Measurements from ENCODE around the gene RAD9B. TPM values are rescaled to one million over a fixed set of nuclear protein-coding genes. Genes with fewer than 3 reads are reported as not detected.

The RAD9B gene
- total and polyA plus RNA-seq, 2 of the 13 experiments (the other 11 are each of a cell fraction or from before 2014, with no cell fraction given) = 0.05 to 0.38 TPM

DNA sequence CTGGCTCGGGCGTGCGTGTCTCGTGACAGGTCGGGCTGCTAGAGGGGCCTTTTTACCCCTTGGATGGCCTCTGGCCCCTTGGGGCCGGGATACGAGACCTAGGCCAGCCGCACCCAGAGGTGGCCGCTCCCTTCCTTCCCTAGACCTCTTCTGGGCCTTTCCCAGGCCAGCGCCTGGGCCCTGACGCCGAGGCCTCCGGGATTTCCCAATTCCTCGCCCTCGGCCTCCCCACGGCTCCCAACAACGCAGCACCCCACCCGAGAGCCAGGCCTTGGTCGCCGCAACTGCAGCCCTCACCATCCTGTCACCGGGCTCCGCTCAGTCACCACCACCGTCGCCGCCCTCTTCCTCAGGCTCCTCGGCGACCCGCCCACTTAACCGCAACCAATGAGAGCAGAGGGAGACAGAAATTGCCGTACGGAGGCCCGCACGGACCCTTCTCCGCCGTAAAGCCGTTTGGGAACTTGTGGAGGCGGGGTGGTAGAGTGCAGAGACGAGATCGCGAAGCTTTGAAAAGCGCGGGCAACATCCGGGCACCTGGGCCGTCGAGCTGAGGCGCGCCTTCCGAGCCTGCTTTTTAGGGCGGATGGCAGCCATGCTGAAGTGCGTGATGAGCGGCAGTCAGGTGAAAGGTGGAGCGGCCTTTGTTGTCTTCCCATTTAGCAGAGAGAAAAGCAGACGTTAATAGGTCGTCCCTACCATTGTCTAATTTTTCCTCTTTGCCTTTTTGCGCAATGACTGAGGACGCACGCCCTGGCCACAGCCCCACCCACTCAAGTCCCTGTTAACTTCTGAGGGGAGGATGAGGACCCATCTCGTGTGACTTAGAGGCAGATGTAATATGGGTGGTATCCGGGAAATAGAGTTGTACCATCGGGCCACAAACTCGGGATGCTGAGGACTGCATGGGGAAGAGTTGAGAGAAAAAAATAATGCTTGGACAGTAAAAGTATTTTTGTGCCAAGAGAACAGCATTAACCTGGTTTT, at the start of gene RAD9B, which contains the start of gene VPS29 (continued):
- TF ChIP-seq, protein P1, sequence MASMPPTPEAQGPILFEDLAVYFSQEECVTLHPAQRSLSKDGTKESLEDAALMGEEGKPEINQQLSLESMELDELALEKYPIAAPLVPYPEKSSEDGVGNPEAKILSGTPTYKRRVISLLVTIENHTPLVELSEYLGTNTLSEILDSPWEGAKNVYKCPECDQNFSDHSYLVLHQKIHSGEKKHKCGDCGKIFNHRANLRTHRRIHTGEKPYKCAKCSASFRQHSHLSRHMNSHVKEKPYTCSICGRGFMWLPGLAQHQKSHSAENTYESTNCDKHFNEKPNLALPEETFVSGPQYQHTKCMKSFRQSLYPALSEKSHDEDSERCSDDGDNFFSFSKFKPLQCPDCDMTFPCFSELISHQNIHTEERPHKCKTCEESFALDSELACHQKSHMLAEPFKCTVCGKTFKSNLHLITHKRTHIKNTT (CRISPR knock-in tag; IDR thresholded peaks at IDR 0.05) = no peak
- TF ChIP-seq NCOR1 (IDR thresholded peaks at IDR 0.05; ENCODE audit: borderline replicate concordance, low read length) (no peak), XRCC5 (optimal IDR thresholded peaks at IDR 0.05; ENCODE audit: low read length) (peak; percentile 73), TSC22D2 (CRISPR knock-in tag; IDR thresholded peaks at IDR 0.05; ENCODE audit: borderline replicate concordance) (no peak), GATA4 (IDR thresholded peaks at IDR 0.05; ENCODE audit: borderline replicate concordance, low read depth) (no peak), REPIN1 (CRISPR knock-in tag; IDR thresholded peaks at IDR 0.05; ENCODE audit: borderline replicate concordance, low read depth) (peak; percentile 98), ZNF468 (CRISPR knock-in tag; IDR thresholded peaks at IDR 0.05) (peak; percentile 61; the same call in 1 of the 2 replicates), FOXM1 (CRISPR knock-in tag; IDR thresholded peaks at IDR 0.05) (no peak), NBN (conservative IDR thresholded peaks at IDR 0.05) (no peak), ARHGAP35 (CRISPR knock-in tag; IDR thresholded peaks at IDR 0.05; ENCODE audit: borderline replicate concordance) (peak; percentile 86; the same call in 1 of the 2 replicates), JUNB (CRISPR knock-in tag; IDR thresholded peaks at IDR 0.05; ENCODE audit: borderline replicate concordance) (peak; percentile 88), HOXA3 (CRISPR knock-in tag; IDR thresholded peaks at IDR 0.05) (peak; percentile 97), U2AF2 (IDR thresholded peaks at IDR 0.05; ENCODE audit: low read depth, low read length) (no peak), ZNF232 (CRISPR knock-in tag; IDR thresholded peaks at IDR 0.05; ENCODE audit: borderline replicate concordance) (peak; percentile 90)
- TF ChIP-seq, protein P2, sequence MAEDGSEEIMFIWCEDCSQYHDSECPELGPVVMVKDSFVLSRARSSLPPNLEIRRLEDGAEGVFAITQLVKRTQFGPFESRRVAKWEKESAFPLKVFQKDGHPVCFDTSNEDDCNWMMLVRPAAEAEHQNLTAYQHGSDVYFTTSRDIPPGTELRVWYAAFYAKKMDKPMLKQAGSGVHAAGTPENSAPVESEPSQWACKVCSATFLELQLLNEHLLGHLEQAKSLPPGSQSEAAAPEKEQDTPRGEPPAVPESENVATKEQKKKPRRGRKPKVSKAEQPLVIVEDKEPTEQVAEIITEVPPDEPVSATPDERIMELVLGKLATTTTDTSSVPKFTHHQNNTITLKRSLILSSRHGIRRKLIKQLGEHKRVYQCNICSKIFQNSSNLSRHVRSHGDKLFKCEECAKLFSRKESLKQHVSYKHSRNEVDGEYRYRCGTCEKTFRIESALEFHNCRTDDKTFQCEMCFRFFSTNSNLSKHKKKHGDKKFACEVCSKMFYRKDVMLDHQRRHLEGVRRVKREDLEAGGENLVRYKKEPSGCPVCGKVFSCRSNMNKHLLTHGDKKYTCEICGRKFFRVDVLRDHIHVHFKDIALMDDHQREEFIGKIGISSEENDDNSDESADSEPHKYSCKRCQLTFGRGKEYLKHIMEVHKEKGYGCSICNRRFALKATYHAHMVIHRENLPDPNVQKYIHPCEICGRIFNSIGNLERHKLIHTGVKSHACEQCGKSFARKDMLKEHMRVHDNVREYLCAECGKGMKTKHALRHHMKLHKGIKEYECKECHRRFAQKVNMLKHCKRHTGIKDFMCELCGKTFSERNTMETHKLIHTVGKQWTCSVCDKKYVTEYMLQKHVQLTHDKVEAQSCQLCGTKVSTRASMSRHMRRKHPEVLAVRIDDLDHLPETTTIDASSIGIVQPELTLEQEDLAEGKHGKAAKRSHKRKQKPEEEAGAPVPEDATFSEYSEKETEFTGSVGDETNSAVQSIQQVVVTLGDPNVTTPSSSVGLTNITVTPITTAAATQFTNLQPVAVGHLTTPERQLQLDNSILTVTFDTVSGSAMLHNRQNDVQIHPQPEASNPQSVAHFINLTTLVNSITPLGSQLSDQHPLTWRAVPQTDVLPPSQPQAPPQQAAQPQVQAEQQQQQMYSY (CRISPR knock-in tag; IDR thresholded peaks at IDR 0.05) = peak; percentile 20; the same call in 1 of the 2 replicates
- TF ChIP-seq, protein P3, sequence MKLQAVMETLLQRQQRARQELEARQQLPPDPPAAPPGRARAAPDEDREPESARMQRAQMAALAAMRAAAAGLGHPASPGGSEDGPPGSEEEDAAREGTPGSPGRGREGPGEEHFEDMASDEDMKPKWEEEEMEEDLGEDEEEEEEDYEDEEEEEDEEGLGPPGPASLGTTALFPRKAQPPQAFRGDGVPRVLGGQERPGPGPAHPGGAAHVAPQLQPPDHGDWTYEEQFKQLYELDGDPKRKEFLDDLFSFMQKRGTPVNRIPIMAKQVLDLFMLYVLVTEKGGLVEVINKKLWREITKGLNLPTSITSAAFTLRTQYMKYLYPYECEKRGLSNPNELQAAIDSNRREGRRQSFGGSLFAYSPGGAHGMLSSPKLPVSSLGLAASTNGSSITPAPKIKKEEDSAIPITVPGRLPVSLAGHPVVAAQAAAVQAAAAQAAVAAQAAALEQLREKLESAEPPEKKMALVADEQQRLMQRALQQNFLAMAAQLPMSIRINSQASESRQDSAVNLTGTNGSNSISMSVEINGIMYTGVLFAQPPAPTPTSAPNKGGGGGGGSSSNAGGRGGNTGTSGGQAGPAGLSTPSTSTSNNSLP (IDR thresholded peaks at IDR 0.05; ENCODE audit: low read depth, low read length) = no peak
- TF ChIP-seq, protein P4, sequence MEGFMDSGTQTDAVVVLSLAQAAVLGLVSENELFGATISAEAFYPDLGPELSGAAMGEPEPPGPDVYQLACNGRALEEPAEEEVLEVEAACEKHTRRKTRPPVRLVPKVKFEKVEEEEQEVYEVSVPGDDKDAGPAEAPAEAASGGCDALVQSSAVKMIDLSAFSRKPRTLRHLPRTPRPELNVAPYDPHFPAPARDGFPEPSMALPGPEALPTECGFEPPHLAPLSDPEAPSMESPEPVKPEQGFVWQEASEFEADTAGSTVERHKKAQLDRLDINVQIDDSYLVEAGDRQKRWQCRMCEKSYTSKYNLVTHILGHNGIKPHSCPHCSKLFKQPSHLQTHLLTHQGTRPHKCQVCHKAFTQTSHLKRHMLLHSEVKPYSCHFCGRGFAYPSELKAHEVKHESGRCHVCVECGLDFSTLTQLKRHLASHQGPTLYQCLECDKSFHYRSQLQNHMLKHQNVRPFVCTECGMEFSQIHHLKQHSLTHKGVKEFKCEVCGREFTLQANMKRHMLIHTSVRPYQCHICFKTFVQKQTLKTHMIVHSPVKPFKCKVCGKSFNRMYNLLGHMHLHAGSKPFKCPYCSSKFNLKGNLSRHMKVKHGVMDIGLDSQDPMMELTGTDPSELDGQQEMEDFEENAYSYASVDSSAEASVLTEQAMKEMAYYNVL (CRISPR knock-in tag; IDR thresholded peaks at IDR 0.05; ENCODE audit: borderline replicate concordance) = peak; percentile 83
- TF ChIP-seq, protein P5, sequence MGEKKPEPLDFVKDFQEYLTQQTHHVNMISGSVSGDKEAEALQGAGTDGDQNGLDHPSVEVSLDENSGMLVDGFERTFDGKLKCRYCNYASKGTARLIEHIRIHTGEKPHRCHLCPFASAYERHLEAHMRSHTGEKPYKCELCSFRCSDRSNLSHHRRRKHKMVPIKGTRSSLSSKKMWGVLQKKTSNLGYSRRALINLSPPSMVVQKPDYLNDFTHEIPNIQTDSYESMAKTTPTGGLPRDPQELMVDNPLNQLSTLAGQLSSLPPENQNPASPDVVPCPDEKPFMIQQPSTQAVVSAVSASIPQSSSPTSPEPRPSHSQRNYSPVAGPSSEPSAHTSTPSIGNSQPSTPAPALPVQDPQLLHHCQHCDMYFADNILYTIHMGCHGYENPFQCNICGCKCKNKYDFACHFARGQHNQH (CRISPR knock-in tag; IDR thresholded peaks at IDR 0.05) = peak; percentile 92

Measured in HepG2 (cell line).